HCT116 (cell line): ENCODE data around the gene HPN. TPM values are rescaled to one million over a fixed set of nuclear protein-coding genes. Genes with fewer than 3 reads are reported as not detected.

Experiments used
- ATAC-seq: fragments of 200-7000 bp; cut with Tn5 transposase; 2 replicates; pipeline ENCODE4 v1.9.1; 2020; ENCODE audit warnings: mild to moderate bottlenecking, moderate library complexity
- BruUV-seq: library from RNA; stranded (reverse); fragments of 400-500 nt; replicated peaks from 2 replicates; lab custom pipeline; 2021; lab: Mats Ljungman, UMichigan
- CTCF ChIA-PET: fragments of 300-600 bp; sonication (Branson Sonifier 250); formaldehyde crosslinking; loops from one replicate; lab custom pipeline; 2021; ENCODE audit warnings: antibody characterized with exemption; lab: Charles Lee
- POLR2A ChIA-PET: fragments of 300-600, 350-600 bp; sonication (Branson Sonifier 250); formaldehyde crosslinking; loops from one replicate; lab custom pipeline; 2021; ENCODE audit warnings: antibody characterized with exemption; lab: Charles Lee
- RAD21 ChIA-PET, 2 experiments: fragments of 300-600 bp; sonication (Branson Sonifier 250); formaldehyde crosslinking; loops; one replicate each; lab custom pipeline; 2023; ENCODE audit warnings: low total read pairs in 2 of 2; ENCODE audit not compliant: uncharacterized antibody in 2 of 2, unreplicated experiment in 2 of 2, low non-redundant PET in 1 of 2; lab: Charles Lee
- DNase-seq: peaks from one replicate; pipeline ENCODE4 v3.0.0-alpha.2; 2010; ENCODE audit warnings: low read depth, low spot score
- H2AFZ ChIP-seq: fragments of 200-600 bp; shearing (Covaris generic), sonication (generic); 2 replicates; pipeline ENCODE4 v1.6.1; 2017; ENCODE audit warnings: low read depth, mixed run types, mixed read lengths, antibody characterized with exemption, low read length; ENCODE audit not compliant: poor library complexity, severe bottlenecking
- H3K27ac ChIP-seq: 2 replicates; pipeline ENCODE4 v1.5.1; 2012; ENCODE audit warnings: low read depth, low read length
- H3K27me3 ChIP-seq: fragments of 200-600 bp; sonication (generic); 2 replicates; pipeline ENCODE4 v1.6.1; 2016; ENCODE audit warnings: mixed run types, low read length, mixed read lengths; ENCODE audit not compliant: insufficient read depth
- H3K36me3 ChIP-seq, 2 experiments: fragments of 200-500 bp in 1 of 2; fragments of 200-600 bp in 1 of 2; sonication (Bioruptor generic) in 1 of 2; sonication (generic) in 1 of 2; 2 replicates each; pipeline versions ENCODE4 v1.5.1 to v1.6.1; 2014 to 2016; ENCODE audit warnings: low read length in 2 of 2, inconsistent platforms in 1 of 2, mixed read lengths in 1 of 2, mixed run types in 1 of 2; ENCODE audit not compliant: insufficient read depth in 2 of 2, control insufficient read depth in 1 of 2
- H3K4me1 ChIP-seq, 2 experiments: fragments of 200-600 bp in 1 of 2; sonication (generic) in 1 of 2; 2 replicates each; pipeline versions ENCODE4 v1.5.1 to v1.6.1; 2012 to 2017; ENCODE audit warnings: low read length in 2 of 2, inconsistent platforms in 1 of 2, mild to moderate bottlenecking in 1 of 2, mixed read lengths in 1 of 2, mixed run types in 1 of 2, moderate library complexity in 1 of 2; ENCODE audit not compliant: insufficient read depth in 2 of 2, control insufficient read depth in 1 of 2
- H3K4me2 ChIP-seq: fragments of 200-600 bp; sonication (generic); 2 replicates; pipeline ENCODE4 v1.6.1; 2017; ENCODE audit warnings: mixed run types, low read length, mixed read lengths
- H3K4me3 ChIP-seq, 2 experiments: fragments of 200-600 bp in 1 of 2; sonication (generic) in 1 of 2; replicated peaks in 1 of 2; 2 replicates each; pipeline ENCODE4 v1.5.1; 2011 to 2016; ENCODE audit warnings: low read length in 2 of 2, control low read depth in 1 of 2, low read depth in 1 of 2, mild to moderate bottlenecking in 1 of 2, mixed read lengths in 1 of 2, mixed run types in 1 of 2
- H3K79me2 ChIP-seq: fragments of 200-600 bp; sonication (generic); 2 replicates; pipeline ENCODE4 v1.6.1; 2017; ENCODE audit warnings: mild to moderate bottlenecking, mixed run types, low read length, moderate library complexity, mixed read lengths; ENCODE audit not compliant: insufficient read depth
- H3K9ac ChIP-seq: fragments of 200-600 bp; sonication (generic); 2 replicates; pipeline ENCODE4 v1.6.1; 2016; ENCODE audit warnings: low read length, mixed read lengths
- H3K9me2 ChIP-seq: fragments of 200-600 bp; sonication (generic), shearing (Covaris generic); 2 replicates; pipeline ENCODE4 v1.6.1; 2017; ENCODE audit warnings: mixed run types, mild to moderate bottlenecking, moderate library complexity; ENCODE audit not compliant: insufficient read depth
- H3K9me3 ChIP-seq, 2 experiments: fragments of 200-500 bp in 1 of 2; fragments of 200-600 bp in 1 of 2; sonication (Bioruptor generic) in 1 of 2; sonication (generic) in 1 of 2; 2 replicates each; pipeline ENCODE4 v1.6.1; 2014 to 2017; ENCODE audit warnings: low read length in 2 of 2, mixed read lengths in 2 of 2, inconsistent platforms in 1 of 2, low read depth in 1 of 2, mild to moderate bottlenecking in 1 of 2, mixed run types in 1 of 2, moderate library complexity in 1 of 2; ENCODE audit not compliant: control insufficient read depth in 1 of 2, insufficient read depth in 1 of 2
- H4K20me1 ChIP-seq: fragments of 200-600 bp; sonication (generic), shearing (Covaris generic); 2 replicates; pipeline ENCODE4 v1.6.1; 2017; ENCODE audit warnings: mixed run types, mild to moderate bottlenecking, moderate library complexity; ENCODE audit not compliant: insufficient read depth
- ATF3 ChIP-seq: IDR thresholded peaks from 2 replicates; pipeline ENCODE4 v1.6.1; 2012
- CBX3 ChIP-seq: IDR thresholded peaks from 2 replicates; pipeline ENCODE4 v1.6.1; 2012; ENCODE audit warnings: low read depth
- EGR1 ChIP-seq: IDR thresholded peaks from 2 replicates; pipeline ENCODE4 v1.6.1; 2012; ENCODE audit warnings: low read depth
- ELF1 ChIP-seq: IDR thresholded peaks from 2 replicates; pipeline ENCODE4 v1.6.1; 2012; ENCODE audit warnings: low read depth, borderline replicate concordance
- EZH2 ChIP-seq: fragments of 200-600 bp; sonication (generic); IDR thresholded peaks from 2 replicates; pipeline ENCODE4 v1.6.1; 2017; ENCODE audit warnings: antibody characterized with exemption, mixed run types
- EZH2phosphoT487 ChIP-seq: fragments of 200-600 bp; IDR thresholded peaks from 2 replicates; pipeline ENCODE4 v1.6.1; 2018; ENCODE audit warnings: antibody characterized with exemption, borderline replicate concordance
- FOSL1 ChIP-seq: IDR thresholded peaks from 2 replicates; pipeline ENCODE4 v1.6.1; 2012; ENCODE audit warnings: low read depth
- JUND ChIP-seq: IDR thresholded peaks from 2 replicates; pipeline ENCODE4 v1.6.1; 2012
- MAX ChIP-seq: IDR thresholded peaks from 2 replicates; pipeline ENCODE4 v1.6.1; 2012
- REST ChIP-seq: IDR thresholded peaks from 2 replicates; pipeline ENCODE4 v1.6.1; 2012; ENCODE audit warnings: low read depth
- SP1 ChIP-seq: IDR thresholded peaks from 2 replicates; pipeline ENCODE4 v1.6.1; 2012; ENCODE audit warnings: low read depth
- SRF ChIP-seq: IDR thresholded peaks from 2 replicates; pipeline ENCODE4 v1.6.1; 2012; ENCODE audit warnings: low read depth
- TCF7L2 ChIP-seq: IDR thresholded peaks from 2 replicates; pipeline ENCODE4 v1.7.0; 2011; ENCODE audit warnings: borderline replicate concordance, inconsistent platforms; ENCODE audit not compliant: insufficient read depth, insufficient read length; ENCODE audit errors: extremely low read depth
- ZFX ChIP-seq: fragments of 450-650 bp; IDR thresholded peaks from 2 replicates; pipeline ENCODE4 v1.6.1; 2017
- ZNF274 ChIP-seq: fragments of 200-500 bp; sonication (Bioruptor generic); IDR thresholded peaks from 2 replicates; pipeline ENCODE4 v1.6.1; 2014; ENCODE audit warnings: mild to moderate bottlenecking, low read depth, low read length, inconsistent platforms
- intact Hi-C: fragments of 100-400 bp; cut with micrococcal nuclease; formaldehyde crosslinking; loops from 2 replicates; pipeline ENCODE4 v1.10.0; 2022
- total RNA-seq: library from RNA; stranded (reverse); gene quantifications from one replicate; pipeline ENCODE4 v1.2.1, GENCODE V29; 2021; ENCODE audit not compliant: unreplicated experiment

Gene HPN
- total RNA-seq, 1 experiment from 2014 or later, result 0.32 TPM

DNA sequence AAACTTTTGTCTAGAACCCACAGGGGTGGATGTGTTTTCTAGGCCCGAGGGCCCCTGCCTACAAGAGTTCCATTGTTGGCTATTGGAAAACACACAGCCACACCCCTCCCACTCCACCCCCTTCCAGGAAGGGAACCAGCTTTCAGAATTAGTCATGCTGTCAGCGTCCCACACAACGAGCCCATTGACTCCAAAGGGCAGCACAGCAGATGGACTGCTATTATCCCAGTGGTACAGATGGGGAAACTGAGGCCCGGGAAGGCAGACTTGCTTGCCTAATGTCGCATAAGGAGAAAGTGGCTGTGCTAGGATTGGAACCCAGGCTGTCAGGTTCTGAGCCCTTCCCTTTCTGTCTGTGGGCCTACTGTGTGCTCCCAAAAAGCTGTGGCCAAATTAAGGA, 66.0 kb downstream of the HPN start:
- Histone ChIP-seq H3K4me2 (peak overlapping the region; percentile 51), H3K9ac (0 out of 2 replicates have a peak overlapping the region, but pooled peaks have one; percentile 6), H3K4me3 (peak overlapping the region in 1 of 2 experiments; percentile 5; a peak in 1 of 4 replicates), H3K27me3 (no peaks in the 10 kb centered on the region), H2AFZ (no peak overlapping the region), H3K36me3 (no peaks in the 10 kb centered on the region), H3K79me2 (no peaks in the 10 kb centered on the region), H3K9me3 (peaks cover 0 to 11% of the 10 kb centered on the region in 2 experiments; a peak in 1 of 4 replicates), H3K27ac (0 out of 2 replicates have a peak overlapping the region, but pooled peaks have one; percentile 15), H3K9me2 (no peaks in the 10 kb centered on the region), H4K20me1 (no peaks in the 10 kb centered on the region), H3K4me1 (peaks cover 14 to 38% of the 10 kb centered on the region in 2 experiments)
- ChIA-PET RAD21 (no interaction called here), CTCF (interaction anchor here (1.4 kb wide), 1 partner anchor 40 kb away, joined by 4 read pairs; no protein-coding TSS in a partner anchor), POLR2A (interaction anchor here (1.0 to 1.2 kb wide), 2 partner anchors 17 to 35 kb away, joined by 3 read pairs; partner anchors contain the start of gene FXYD7)
- intact Hi-C loops, result no loop called here
- ATAC-seq (peak; percentile 65), DNase-seq (peak; percentile 78)
- TF ChIP-seq CBX3 (peak; percentile 65; the same call in 1 of the 2 replicates), EGR1 (peak; percentile 60; the same call in 1 of the 2 replicates), MAX (peak; percentile 32; the same call in 1 of the 2 replicates), EZH2 (no peak), SP1 (peak; percentile 63), ZFX (no peak)
- BruUV-seq, result no TSS peak

- CTCF ChIA-PET, result interaction anchor here (1.1 kb wide), 1 partner anchor 32 kb away, joined by 4 read pairs; no protein-coding TSS in a partner anchor
- Histone ChIP-seq H3K4me3 (no peak overlapping the region), H3K9me3 (peaks cover 0 to 11% of the 10 kb centered on the region in 2 experiments; a peak in 1 of 4 replicates), H3K79me2 (no peaks in the 10 kb centered on the region), H3K9ac (no peak overlapping the region), H3K4me2 (peak overlapping the region; percentile 89), H3K4me1 (peaks cover 14 to 38% of the 10 kb centered on the region in 2 experiments), H3K9me2 (no peaks in the 10 kb centered on the region), H3K27me3 (no peaks in the 10 kb centered on the region), H3K36me3 (no peaks in the 10 kb centered on the region), H3K27ac (peak overlapping the region; percentile 24; the same call in 1 of the 2 replicates), H4K20me1 (no peaks in the 10 kb centered on the region), H2AFZ (no peak overlapping the region)
- no peak for DNase-seq
- BruUV-seq, result no TSS peak
- RAD21 ChIA-PET, result no interaction called here
- POLR2A ChIA-PET, result no interaction called here
- intact Hi-C loops, result no loop called here
- ATAC-seq, result no peak
- TF ChIP-seq SRF (no peak), REST (no peak), ZNF274 (no peak), CBX3 (no peak), EGR1 (no peak), ELF1 (no peak), EZH2phosphoT487 (no peak), FOSL1 (no peak), ATF3 (no peak), TCF7L2 (no peak), JUND (no peak), MAX (no peak)
Measured at GRCh38 chr19:35108730-35109129, 67.2 kb downstream of the HPN start.
